HG03103 (cell line): ENCODE data around the gene CCDC85C.

Experiments used
- ATAC-seq: cut with Tn5 transposase; IDR thresholded peaks from one replicate; pipeline ENCODE4 v1.9.1; 2021; ENCODE audit warnings: low read depth; ENCODE audit not compliant: unreplicated experiment

The CCDC85C gene

GRCh38 chr14:99527427-99528076 lies 76.5 kb downstream of the CCDC85C start:
- no peak for ATAC-seq

- ATAC-seq: no peak
These were observed 77.0 kb downstream of the CCDC85C start for GRCh38 chr14:99527026-99527425.

GRCh38 chr14:99525699-99526080 lies 78.3 kb downstream of the CCDC85C start:
- ATAC-seq: no peak

- ATAC-seq: no peak
These were observed 79.0 kb downstream of the CCDC85C start for GRCh38 chr14:99524804-99525698.

- no peak for ATAC-seq
These were observed 79.8 kb downstream of the CCDC85C start for GRCh38 chr14:99524091-99524661.

- ATAC-seq: no peak
These were observed 80.3 kb downstream of the CCDC85C start for GRCh38 chr14:99523704-99524055.

GRCh38 chr14:99522934-99523703 lies 80.9 kb downstream of the CCDC85C start:
- no peak for ATAC-seq

GRCh38 chr14:99522457-99522891 lies 81.5 kb downstream of the CCDC85C start:
- ATAC-seq: no peak

- ATAC-seq: no peak
These were observed 82.0 kb downstream of the CCDC85C start for GRCh38 chr14:99522025-99522401.

GRCh38 chr14:99521176-99522024 lies 82.6 kb downstream of the CCDC85C start:
- no peak for ATAC-seq

- ATAC-seq: no peak
These were observed 83.4 kb downstream of the CCDC85C start for GRCh38 chr14:99520571-99521081.

- ATAC-seq: no peak
These were observed 84.0 kb downstream of the CCDC85C start for GRCh38 chr14:99519931-99520421.

- no peak for ATAC-seq
These were observed 84.6 kb downstream of the CCDC85C start for GRCh38 chr14:99519347-99519881.

- peak; percentile 59 for ATAC-seq
These were observed 85.3 kb downstream of the CCDC85C start for GRCh38 chr14:99518441-99519346.

- ATAC-seq: no peak
These were observed 86.2 kb downstream of the CCDC85C start for GRCh38 chr14:99517643-99518381.

GRCh38 chr14:99516871-99517642 lies 87.0 kb downstream of the CCDC85C start:
- no peak for ATAC-seq
